Tibial nerve (tissue), 4 donors: ENCODE data around the gene MGMT. TPM values are rescaled to one million over a fixed set of nuclear protein-coding genes. Genes with fewer than 3 reads are reported as not detected.

ENCODE experiments used
- DNase-seq, 2 donors: peaks; one replicate each; pipeline ENCODE4 v3.0.0-alpha.2; 2019; ENCODE audit warnings: low spot score in 2 of 2
- H3K27ac ChIP-seq, 4 donors: fragments of 200-600 bp; sonication (generic) in 3 of 4; one replicate each; pipeline ENCODE4 v1.5.1; 2017 to 2019; ENCODE audit warnings: mild to moderate bottlenecking in 1 of 4
- H3K27me3 ChIP-seq, 2 donors: fragments of 200-600 bp; sonication (generic) in 1 of 2; one replicate each; pipeline versions ENCODE4 v1.5.1 to v1.6.0; 2017 to 2019
- H3K36me3 ChIP-seq, 3 donors: fragments of 200-600 bp; sonication (generic); one replicate each; pipeline ENCODE4 v1.5.1; 2018 to 2019
- H3K4me1 ChIP-seq, 4 donors: fragments of 200-600 bp; sonication (generic) in 3 of 4; one replicate each; pipeline ENCODE4 v1.5.1; 2017 to 2019
- H3K4me3 ChIP-seq, 4 donors: fragments of 200-600 bp; sonication (generic) in 3 of 4; one replicate each; pipeline ENCODE4 v1.5.1; 2017 to 2019; ENCODE audit warnings: mild to moderate bottlenecking in 1 of 4, moderate library complexity in 1 of 4
- H3K9me3 ChIP-seq, 4 donors: fragments of 200-600 bp; sonication (generic) in 3 of 4; one replicate each; pipeline ENCODE4 v1.5.1; 2017 to 2019
- EP300 ChIP-seq, 2 donors: sonication (generic); formaldehyde crosslinking; IDR thresholded peaks; one replicate each; pipeline ENCODE4 v1.6.1; 2017; ENCODE audit warnings: antibody characterized with exemption in 2 of 2, mild to moderate bottlenecking in 1 of 2
- POLR2A ChIP-seq, 2 donors: fragments of 450-650 bp; IDR thresholded peaks; one replicate each; pipeline ENCODE4 v1.6.1; 2017; ENCODE audit warnings: antibody characterized with exemption in 2 of 2, mild to moderate bottlenecking in 2 of 2, moderate library complexity in 2 of 2
- WGBS, 2 donors: methylation state at CpG; one replicate each; pipeline ENCODE4 v1.1.5; 2018; 5-methylcytosine and 5-hydroxymethylcytosine counted together
- total RNA-seq, 4 donors: library from RNA; depleted of rRNA; stranded (reverse); fragments of >200 nt; gene quantifications; one replicate each; pipeline ENCODE4 v1.1.0, GENCODE V29; 2016
- TF ChIP-seq, protein P1 (sequence below), 5 experiments: fragments of 200-600 bp in 3 of 5; fragments of 450-650 bp in 2 of 5; sonication (generic) in 3 of 5; IDR thresholded peaks; one replicate each; pipeline ENCODE4 v1.5.1; 2016 to 2019; ENCODE audit warnings: antibody characterized with exemption in 5 of 5, mild to moderate bottlenecking in 3 of 5, moderate library complexity in 2 of 5

MGMT gene
- total RNA-seq, 4 donors from 2014 or later: 26.1 to 39.1 (median 33.7) TPM

DNA sequence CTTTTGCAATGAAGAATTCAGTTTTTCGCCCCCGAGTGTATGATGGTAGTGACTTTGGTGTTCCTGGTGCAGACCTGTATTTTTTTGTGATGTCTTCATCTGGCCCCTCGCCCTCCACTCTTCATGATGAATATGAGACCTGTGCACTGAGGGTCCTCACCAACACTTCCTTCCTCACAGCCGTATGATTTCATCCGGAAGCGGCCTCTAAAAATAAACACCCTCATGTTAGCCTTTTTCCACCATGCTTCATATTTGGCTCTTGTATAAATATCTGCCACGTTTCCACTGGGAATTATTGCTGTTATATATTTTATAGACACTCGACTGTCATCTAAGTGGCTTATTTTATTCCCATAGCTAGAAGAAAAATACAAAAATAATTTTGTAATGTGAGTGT, 160.4 kb downstream of the MGMT start:
- WGBS, 2 donors: 58 to 60% methylated on average over 8 of the region's 8 CpGs
- TF ChIP-seq EP300 (IDR thresholded peaks at IDR 0.05) (no peak), POLR2A (IDR thresholded peaks at IDR 0.05) (no peak)
- TF ChIP-seq, protein P1, sequence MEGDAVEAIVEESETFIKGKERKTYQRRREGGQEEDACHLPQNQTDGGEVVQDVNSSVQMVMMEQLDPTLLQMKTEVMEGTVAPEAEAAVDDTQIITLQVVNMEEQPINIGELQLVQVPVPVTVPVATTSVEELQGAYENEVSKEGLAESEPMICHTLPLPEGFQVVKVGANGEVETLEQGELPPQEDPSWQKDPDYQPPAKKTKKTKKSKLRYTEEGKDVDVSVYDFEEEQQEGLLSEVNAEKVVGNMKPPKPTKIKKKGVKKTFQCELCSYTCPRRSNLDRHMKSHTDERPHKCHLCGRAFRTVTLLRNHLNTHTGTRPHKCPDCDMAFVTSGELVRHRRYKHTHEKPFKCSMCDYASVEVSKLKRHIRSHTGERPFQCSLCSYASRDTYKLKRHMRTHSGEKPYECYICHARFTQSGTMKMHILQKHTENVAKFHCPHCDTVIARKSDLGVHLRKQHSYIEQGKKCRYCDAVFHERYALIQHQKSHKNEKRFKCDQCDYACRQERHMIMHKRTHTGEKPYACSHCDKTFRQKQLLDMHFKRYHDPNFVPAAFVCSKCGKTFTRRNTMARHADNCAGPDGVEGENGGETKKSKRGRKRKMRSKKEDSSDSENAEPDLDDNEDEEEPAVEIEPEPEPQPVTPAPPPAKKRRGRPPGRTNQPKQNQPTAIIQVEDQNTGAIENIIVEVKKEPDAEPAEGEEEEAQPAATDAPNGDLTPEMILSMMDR (IDR thresholded peaks at IDR 0.05): no peak
- no peaks in the 10 kb centered on the region for H3K27me3 ChIP-seq
- peaks cover 0 to 3% (median 0%) of the 10 kb centered on the region in 4 donors for H3K4me1 ChIP-seq
- H3K9me3 ChIP-seq: peaks cover 0 to 5% (median 0%) of the 10 kb centered on the region in 4 donors
- H3K4me3 ChIP-seq: no peak overlapping the region
- H3K36me3 ChIP-seq: no peaks in the 10 kb centered on the region
- no peak for DNase-seq
- H3K27ac ChIP-seq: no peak overlapping the region

DNA sequence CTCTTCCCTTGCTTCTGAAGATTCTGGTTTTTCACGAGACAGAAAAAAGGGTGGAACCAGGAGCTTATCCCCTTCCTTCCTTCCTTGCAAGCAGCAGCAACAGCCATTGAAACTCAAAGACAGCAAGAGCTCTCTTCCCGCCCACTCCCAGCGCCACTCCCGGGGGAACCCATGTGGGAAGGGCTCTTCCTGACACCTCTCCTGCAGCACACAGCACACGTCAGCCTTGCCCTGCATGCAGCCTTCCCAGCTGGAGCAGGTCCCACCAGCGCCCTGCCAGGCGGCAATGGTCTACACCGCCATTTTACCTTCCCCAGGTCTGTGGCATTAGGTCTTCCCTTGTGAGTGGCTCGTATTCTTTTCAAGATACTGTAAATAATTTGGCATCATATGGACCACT, 161.8 kb downstream of the MGMT start:
- Histone ChIP-seq H3K9me3 (peaks cover 0 to 10% (median 2%) of the 10 kb centered on the region in 4 donors), H3K27me3 (no peaks in the 10 kb centered on the region), H3K4me1 (peaks cover 0 to 3% (median 0%) of the 10 kb centered on the region in 4 donors), H3K4me3 (no peak overlapping the region), H3K27ac (no peak overlapping the region), H3K36me3 (peaks cover 0 to 2% (median 0%) of the 10 kb centered on the region in 3 donors)
- TF ChIP-seq, protein P1 (IDR thresholded peaks at IDR 0.05): no peak
- TF ChIP-seq POLR2A (IDR thresholded peaks at IDR 0.05) (no peak), EP300 (IDR thresholded peaks at IDR 0.05) (no peak)
- no peak for DNase-seq
- whole genome bisulfite sequencing, 2 donors: 86 to 91% methylated on average over 9 of the region's 9 CpGs

DNA sequence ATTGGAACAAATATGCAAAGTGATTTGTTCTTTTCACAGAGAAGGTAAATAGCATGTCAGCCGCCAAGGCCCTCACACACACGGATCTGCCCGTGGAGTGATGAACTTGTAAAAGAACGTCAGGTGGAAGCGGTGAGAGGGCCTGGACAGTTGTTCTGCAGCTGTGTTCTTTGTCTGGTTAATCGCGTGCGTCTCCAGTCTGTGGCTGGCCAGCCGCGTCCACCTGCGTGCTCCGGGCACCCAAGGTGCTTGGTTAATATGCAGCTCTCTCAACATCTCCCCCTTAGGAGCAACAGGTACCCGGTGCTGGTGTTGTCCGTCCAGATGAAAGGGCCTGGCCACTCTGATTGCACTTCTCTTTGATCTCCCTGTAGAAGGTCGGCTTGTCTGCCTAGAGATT, 162.9 kb downstream of the MGMT start:
- H3K9me3 ChIP-seq: peaks cover 0 to 19% (median 6%) of the 10 kb centered on the region in 4 donors
- TF ChIP-seq, protein P1 (IDR thresholded peaks at IDR 0.05): no peak
- TF ChIP-seq POLR2A (IDR thresholded peaks at IDR 0.05): no peak
- H3K4me3 ChIP-seq: no peak overlapping the region
- WGBS, 2 donors: 92 to 96% methylated on average over 13 to 15 of the region's 15 CpGs
- DNase-seq: no peak
- H3K27ac ChIP-seq: no peak overlapping the region
- H3K27me3 ChIP-seq: no peaks in the 10 kb centered on the region
- H3K36me3 ChIP-seq: peaks cover 0 to 6% (median 0%) of the 10 kb centered on the region in 3 donors
- peaks cover 0 to 3% (median 0%) of the 10 kb centered on the region in 4 donors for H3K4me1 ChIP-seq

DNA sequence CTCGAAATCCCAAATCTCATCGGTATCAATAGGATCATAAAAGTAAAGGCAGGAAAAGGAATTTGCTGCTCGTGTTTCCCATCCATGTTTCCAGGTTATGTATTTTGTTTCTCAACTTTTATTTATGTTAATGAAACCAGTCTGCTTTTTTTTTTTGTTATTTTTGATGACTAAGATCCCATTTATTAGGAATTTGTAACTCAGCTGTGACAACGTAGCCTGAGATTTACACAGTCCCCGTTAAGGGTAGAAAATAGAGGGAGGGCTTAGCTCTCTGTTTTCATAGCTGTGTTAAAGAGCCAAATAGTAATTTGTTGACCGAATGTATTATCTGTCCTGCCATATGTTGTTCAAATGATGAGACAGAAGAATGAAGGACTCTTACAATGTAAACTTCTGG, 164.0 kb downstream of the MGMT start:
- peaks cover 0 to 6% (median 0%) of the 10 kb centered on the region in 3 donors for H3K36me3 ChIP-seq
- 63 to 64% methylated on average over 6 of the region's 6 CpGs for WGBS, 2 donors
- H3K27ac ChIP-seq: no peak overlapping the region
- no peaks in the 10 kb centered on the region for H3K27me3 ChIP-seq
- no peak for DNase-seq
- H3K9me3 ChIP-seq: peaks cover 0 to 19% (median 7%) of the 10 kb centered on the region in 4 donors
- peaks cover 0 to 3% (median 0%) of the 10 kb centered on the region in 4 donors for H3K4me1 ChIP-seq
- no peak overlapping the region for H3K4me3 ChIP-seq
- TF ChIP-seq EP300 (IDR thresholded peaks at IDR 0.05): no peak

DNA sequence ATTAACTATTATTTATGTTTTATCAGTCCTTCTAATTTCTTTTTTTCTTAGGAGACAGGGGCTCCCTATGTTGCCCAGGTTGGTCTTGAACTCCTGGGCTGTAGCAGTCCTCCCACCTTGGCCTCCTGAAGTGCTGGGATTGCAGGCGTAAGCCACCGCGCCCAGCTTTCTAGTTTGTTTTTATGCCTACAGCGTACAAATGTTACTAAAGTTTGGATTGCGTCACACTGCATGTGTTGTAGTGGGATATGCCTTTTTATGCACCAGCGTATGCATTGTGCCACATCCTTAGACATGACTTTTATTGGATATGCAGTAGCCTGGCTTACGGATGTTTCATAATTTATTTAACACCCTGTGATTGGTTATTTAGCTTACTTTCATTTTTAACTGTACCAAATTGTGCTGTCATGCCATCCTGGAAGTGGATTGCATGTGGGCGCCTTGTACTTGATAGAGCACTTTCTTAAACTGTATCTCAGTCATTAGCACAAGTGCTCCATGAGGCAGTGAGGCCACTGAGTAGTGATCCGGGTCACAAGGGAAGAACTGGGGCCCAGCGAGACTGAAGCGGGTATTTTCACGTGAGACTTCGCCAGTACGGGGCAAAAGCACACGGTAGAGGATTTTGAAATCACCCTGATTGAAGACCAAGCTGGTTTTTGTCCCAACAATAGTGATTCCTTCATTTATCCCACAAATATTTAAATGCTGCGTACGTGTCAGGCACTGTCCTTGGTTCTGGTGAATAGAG, 165.0 kb downstream of the MGMT start:
- TF ChIP-seq, protein P1 (IDR thresholded peaks at IDR 0.05): no peak
- TF ChIP-seq EP300 (IDR thresholded peaks at IDR 0.05) (no peak), POLR2A (IDR thresholded peaks at IDR 0.05) (no peak)
- DNase-seq: no peak
- Histone ChIP-seq H3K36me3 (peaks cover 0 to 6% (median 0%) of the 10 kb centered on the region in 3 donors), H3K27ac (no peak overlapping the region), H3K27me3 (no peaks in the 10 kb centered on the region), H3K9me3 (peaks cover 0 to 19% (median 7%) of the 10 kb centered on the region in 4 donors), H3K4me3 (no peak overlapping the region), H3K4me1 (peaks cover 0 to 3% (median 0%) of the 10 kb centered on the region in 4 donors)
- WGBS, 2 donors: 90 to 91% methylated on average over 17 of the region's 17 CpGs
